Endothelial cell of umbilical vein (primary cell): ENCODE results near the gene GAB2.

Experiments
- CTCF ChIP-seq, 2 donors: IDR thresholded peaks; 1 replicate in 1 of 2; 2 replicates in 1 of 2; pipeline ENCODE4 v1.5.1; 2011; ENCODE audit warnings: low read length in 2 of 2, mild to moderate bottlenecking in 2 of 2, moderate library complexity in 2 of 2, control low read depth in 1 of 2, inconsistent platforms in 1 of 2, low read depth in 1 of 2; ENCODE audit not compliant: insufficient read depth in 1 of 2; ENCODE audit errors: extremely low read depth in 1 of 2
- EZH2 ChIP-seq: IDR thresholded peaks from 2 replicates; pipeline ENCODE4 v1.6.1; 2012; ENCODE audit warnings: borderline replicate concordance, low read depth, mild to moderate bottlenecking, moderate library complexity, low read length, inconsistent platforms; ENCODE audit not compliant: severe bottlenecking
- FOS ChIP-seq: IDR thresholded peaks from 2 replicates; pipeline ENCODE4 v1.6.1; 2011; ENCODE audit warnings: mild to moderate bottlenecking, low read length, moderate library complexity, borderline replicate concordance; ENCODE audit not compliant: insufficient read depth
- GATA2 ChIP-seq: IDR thresholded peaks from 2 replicates; pipeline ENCODE4 v1.7.0; 2011; ENCODE audit warnings: low read depth, mild to moderate bottlenecking, moderate library complexity, mixed read lengths, low read length; ENCODE audit not compliant: insufficient read length, insufficient read depth
- JUN ChIP-seq: IDR thresholded peaks from 2 replicates; pipeline ENCODE4 v1.6.1; 2011; ENCODE audit warnings: borderline replicate concordance, low read depth; ENCODE audit not compliant: insufficient read length, insufficient read depth
- MAX ChIP-seq: IDR thresholded peaks from 2 replicates; pipeline ENCODE4 v1.6.1; 2011; ENCODE audit not compliant: insufficient read depth, insufficient read length
- MYC ChIP-seq: IDR thresholded peaks from one replicate; pipeline ENCODE4 v1.6.1; 2011; ENCODE audit warnings: mild to moderate bottlenecking, low read depth, low read length
- POLR2A ChIP-seq: IDR thresholded peaks from 2 replicates; pipeline ENCODE4 v1.6.1; 2012; ENCODE audit warnings: low read depth, mild to moderate bottlenecking, control low read depth, low read length
- POLR2AphosphoS5 ChIP-seq: IDR thresholded peaks from 2 replicates; pipeline ENCODE4 v1.6.1; 2012; ENCODE audit warnings: low read depth, mild to moderate bottlenecking, control low read depth, low read length, moderate library complexity; ENCODE audit not compliant: insufficient read depth

GRCh38 chr11:78262238-78262637, 155.4 kb downstream of the GAB2 start:
- TF ChIP-seq POLR2AphosphoS5 (no peak), CTCF (IDR thresholded peaks at IDR 0.05; ENCODE audit: extremely low read depth in 1 of 2, insufficient read depth in 1 of 2, low read depth in 1 of 2, low read length in 2 of 2) (no peak), MAX (no peak), POLR2A (no peak), EZH2 (no peak), GATA2 (no peak), JUN (no peak), FOS (no peak), MYC (no peak)
